ENCODE measurements around the gene KLF17.

Gene KLF17

DNA sequence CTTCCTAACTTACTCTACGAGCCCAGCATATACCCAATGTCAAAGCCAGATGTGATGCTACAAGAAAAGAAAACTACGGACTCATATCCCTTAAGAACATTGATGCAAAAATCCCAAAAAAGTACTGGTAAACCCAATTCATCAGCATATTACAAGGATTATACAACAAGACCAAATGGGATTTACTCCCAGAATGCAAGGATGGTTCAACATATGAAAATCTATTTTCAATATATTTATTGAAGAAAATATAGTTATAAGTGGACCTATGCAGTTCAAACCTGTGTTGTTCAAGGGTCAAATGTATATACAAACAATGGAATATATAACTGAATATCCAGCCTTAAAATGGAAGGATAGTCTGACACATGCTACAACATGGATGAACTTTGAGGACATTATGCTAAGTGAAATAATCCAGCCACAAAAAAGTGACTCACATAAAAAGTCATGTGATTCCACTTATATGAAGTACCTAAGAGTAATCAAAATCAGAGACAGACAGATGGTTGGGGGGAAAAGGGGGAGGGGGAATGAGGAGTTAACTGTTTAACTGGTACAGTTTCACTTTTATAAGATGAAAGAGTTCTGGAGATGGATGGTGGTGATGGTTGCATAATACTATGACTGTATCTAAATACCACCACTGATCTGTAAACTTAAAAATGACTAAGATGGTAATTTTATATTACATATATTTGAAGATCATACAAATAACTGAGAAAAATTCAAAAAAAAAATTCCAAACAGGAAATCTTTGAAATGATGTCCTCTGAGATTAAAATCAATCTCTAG, 26.5 kb downstream of the KLF17 start:
- no peak overlapping the region for H3K18ac ChIP-seq (ENCODE audit: low read length)
- H3K4me3 ChIP-seq (ENCODE audit: low read depth, low read length): no peak overlapping the region
- H4K8ac ChIP-seq (ENCODE audit: low read depth, low read length): no peak overlapping the region
- H2AFZ ChIP-seq (ENCODE audit: insufficient read depth, low read length, poor library complexity): no peak overlapping the region
- H3K14ac ChIP-seq (ENCODE audit: low read length): no peak overlapping the region
- no peak overlapping the region for H3K27ac ChIP-seq (ENCODE audit: low read depth, low read length)
- no peak overlapping the region for H2BK120ac ChIP-seq (ENCODE audit: insufficient read depth, low read length, poor library complexity)
- H2BK5ac ChIP-seq (ENCODE audit: low read depth, low read length, poor library complexity): no peak overlapping the region
- H3K79me2 ChIP-seq (ENCODE audit: control insufficient read depth, insufficient read depth, low read length, poor library complexity): no peaks in the 10 kb centered on the region
- no peaks in the 10 kb centered on the region for H3K79me1 ChIP-seq (ENCODE audit: low read length)
- no peak overlapping the region for H2BK12ac ChIP-seq (ENCODE audit: low read length)
- H3K4me1 ChIP-seq (ENCODE audit: control insufficient read depth in 1 of 2, insufficient read depth in 2 of 2, low read length in 2 of 2): no peaks in the 10 kb centered on the region
- H3K9ac ChIP-seq (ENCODE audit: low read length): no peak overlapping the region
- H4K91ac ChIP-seq (ENCODE audit: low read depth, low read length): no peak overlapping the region
- H2AK5ac ChIP-seq (ENCODE audit: low read length): no peak overlapping the region
- H3K4ac ChIP-seq (ENCODE audit: low read depth, low read length): no peak overlapping the region
- no CpG with 5 or more reads among the region's 2 CpGs for WGBS (ENCODE audit: extremely low coverage, insufficient coverage, insufficient read length)
- H4K12ac ChIP-seq (ENCODE audit: low read depth, low read length): no peak overlapping the region
- H3K27me3 ChIP-seq (ENCODE audit: insufficient read depth, low read length): no peaks in the 10 kb centered on the region
- H3K23ac ChIP-seq (ENCODE audit: low read length): no peak overlapping the region
- no peak for DNase-seq
- no peak overlapping the region for H3K4me2 ChIP-seq (ENCODE audit: low read length)
- peaks cover 2% of the 10 kb centered on the region for H3K9me3 ChIP-seq (ENCODE audit: insufficient read depth, low read depth, low read length)
- no peaks in the 10 kb centered on the region for H3K36me3 ChIP-seq (ENCODE audit: control insufficient read depth in 1 of 2, insufficient read depth in 2 of 2, low read length in 2 of 2)

DNA sequence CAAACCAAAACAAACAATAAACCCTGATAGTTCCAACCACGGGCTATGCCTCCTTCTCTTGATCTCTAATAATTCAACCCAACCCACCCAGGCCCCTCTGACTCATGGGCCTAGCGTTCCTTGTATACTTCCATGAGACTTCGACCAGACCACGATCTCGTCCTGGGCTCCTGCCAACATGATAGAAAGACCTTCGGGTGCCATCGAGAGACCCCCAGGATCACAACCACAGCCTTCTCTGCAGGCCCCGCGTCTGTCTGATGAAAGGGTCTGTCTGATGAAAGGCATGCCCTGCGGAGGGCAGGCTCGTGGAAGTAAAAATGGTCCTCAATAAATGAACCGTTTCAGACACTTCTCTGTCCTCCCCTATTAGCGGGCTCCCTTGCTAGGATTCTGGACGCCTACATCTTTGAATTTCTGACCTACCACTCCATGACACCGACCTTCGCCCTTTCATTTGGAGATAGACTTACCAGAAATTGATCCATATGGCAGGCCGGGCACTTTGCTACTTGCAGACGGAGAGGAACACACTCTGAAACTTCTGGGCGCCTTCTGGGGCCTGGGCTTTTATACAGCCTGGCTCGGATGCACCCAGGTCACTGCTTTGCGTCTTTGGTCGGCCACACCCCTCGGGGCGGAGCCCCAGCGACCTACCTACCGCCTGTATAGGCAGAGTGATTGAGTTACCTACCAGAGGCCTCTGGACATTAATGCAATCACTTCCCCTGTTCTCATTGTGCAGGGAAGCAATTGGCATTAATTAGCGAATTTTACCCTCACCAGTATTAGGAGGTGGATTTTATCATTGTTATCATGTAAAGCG, 28.1 kb downstream of the KLF17 start:
- Histone ChIP-seq H4K12ac (ENCODE audit: low read depth, low read length) (no peak overlapping the region), H3K27ac (ENCODE audit: low read depth, low read length) (no peak overlapping the region), H3K9ac (ENCODE audit: low read length) (no peak overlapping the region), H3K79me1 (ENCODE audit: low read length) (no peaks in the 10 kb centered on the region), H3K4ac (ENCODE audit: low read depth, low read length) (no peak overlapping the region), H4K8ac (ENCODE audit: low read depth, low read length) (no peak overlapping the region), H3K9me3 (ENCODE audit: insufficient read depth, low read depth, low read length) (no peaks in the 10 kb centered on the region), H3K14ac (ENCODE audit: low read length) (no peak overlapping the region), H4K91ac (ENCODE audit: low read depth, low read length) (no peak overlapping the region), H2AFZ (ENCODE audit: insufficient read depth, low read length, poor library complexity) (no peak overlapping the region), H3K79me2 (ENCODE audit: control insufficient read depth, insufficient read depth, low read length, poor library complexity) (no peaks in the 10 kb centered on the region), H3K4me1 (ENCODE audit: control insufficient read depth in 1 of 2, insufficient read depth in 2 of 2, low read length in 2 of 2) (no peaks in the 10 kb centered on the region), H2BK12ac (ENCODE audit: low read length) (no peak overlapping the region), H3K27me3 (ENCODE audit: insufficient read depth, low read length) (no peaks in the 10 kb centered on the region), H3K4me2 (ENCODE audit: low read length) (no peak overlapping the region), H3K4me3 (ENCODE audit: low read depth, low read length) (no peak overlapping the region), H2AK5ac (ENCODE audit: low read length) (no peak overlapping the region), H3K23ac (ENCODE audit: low read length) (no peak overlapping the region), H3K18ac (ENCODE audit: low read length) (no peak overlapping the region), H3K36me3 (ENCODE audit: control insufficient read depth in 1 of 2, insufficient read depth in 2 of 2, low read length in 2 of 2) (no peaks in the 10 kb centered on the region), H2BK5ac (ENCODE audit: low read depth, low read length, poor library complexity) (no peak overlapping the region), H2BK120ac (ENCODE audit: insufficient read depth, low read length, poor library complexity) (no peak overlapping the region)
- 100% methylated on average over 1 of the region's 28 CpGs for WGBS (ENCODE audit: extremely low coverage, insufficient coverage, insufficient read length)
- DNase-seq: no peak

DNA sequence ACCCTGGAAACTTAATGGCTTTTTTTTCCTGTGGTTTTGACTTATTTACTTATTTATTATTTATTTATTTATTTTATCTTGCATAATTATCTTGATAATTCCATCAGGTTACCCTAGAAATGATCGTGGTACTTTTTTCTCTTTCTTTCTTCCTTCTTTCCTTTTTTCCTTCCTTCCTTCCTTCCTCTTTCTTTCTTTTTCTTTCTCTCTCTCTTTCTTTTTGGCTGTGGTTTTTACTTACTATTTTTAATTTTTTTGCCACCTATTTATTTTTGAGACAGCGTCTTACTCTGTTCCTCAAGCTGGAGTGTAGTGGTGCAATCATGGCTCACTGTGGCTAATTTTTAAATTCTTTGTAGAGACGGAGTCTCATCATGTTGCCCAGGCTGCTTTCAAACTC, 29.0 kb downstream of the KLF17 start:
- no peaks in the 10 kb centered on the region for H3K79me2 ChIP-seq (ENCODE audit: control insufficient read depth, insufficient read depth, low read length, poor library complexity)
- H3K4me1 ChIP-seq (ENCODE audit: control insufficient read depth in 1 of 2, insufficient read depth in 2 of 2, low read length in 2 of 2): no peaks in the 10 kb centered on the region
- DNase-seq: no peak
- no peak overlapping the region for H3K9ac ChIP-seq (ENCODE audit: low read length)
- H3K9me3 ChIP-seq (ENCODE audit: insufficient read depth, low read depth, low read length): no peaks in the 10 kb centered on the region
- H4K91ac ChIP-seq (ENCODE audit: low read depth, low read length): no peak overlapping the region
- WGBS (ENCODE audit: extremely low coverage, insufficient coverage, insufficient read length): no CpG with 5 or more reads among the region's 3 CpGs
- no peak overlapping the region for H3K18ac ChIP-seq (ENCODE audit: low read length)
- H3K4me3 ChIP-seq (ENCODE audit: low read depth, low read length): no peak overlapping the region
- no peak overlapping the region for H2BK5ac ChIP-seq (ENCODE audit: low read depth, low read length, poor library complexity)
- no peak overlapping the region for H2AK5ac ChIP-seq (ENCODE audit: low read length)
- no peak overlapping the region for H2AFZ ChIP-seq (ENCODE audit: insufficient read depth, low read length, poor library complexity)
- no peaks in the 10 kb centered on the region for H3K79me1 ChIP-seq (ENCODE audit: low read length)
- no peak overlapping the region for H2BK120ac ChIP-seq (ENCODE audit: insufficient read depth, low read length, poor library complexity)
- no peak overlapping the region for H2BK12ac ChIP-seq (ENCODE audit: low read length)
- H3K36me3 ChIP-seq (ENCODE audit: control insufficient read depth in 1 of 2, insufficient read depth in 2 of 2, low read length in 2 of 2): no peaks in the 10 kb centered on the region
- no peak overlapping the region for H3K14ac ChIP-seq (ENCODE audit: low read length)
- no peak overlapping the region for H3K4me2 ChIP-seq (ENCODE audit: low read length)
- no peak overlapping the region for H3K27ac ChIP-seq (ENCODE audit: low read depth, low read length)
- no peaks in the 10 kb centered on the region for H3K27me3 ChIP-seq (ENCODE audit: insufficient read depth, low read length)
- H4K8ac ChIP-seq (ENCODE audit: low read depth, low read length): no peak overlapping the region
- H3K4ac ChIP-seq (ENCODE audit: low read depth, low read length): no peak overlapping the region
- H3K23ac ChIP-seq (ENCODE audit: low read length): no peak overlapping the region
- no peak overlapping the region for H4K12ac ChIP-seq (ENCODE audit: low read depth, low read length)

DNA sequence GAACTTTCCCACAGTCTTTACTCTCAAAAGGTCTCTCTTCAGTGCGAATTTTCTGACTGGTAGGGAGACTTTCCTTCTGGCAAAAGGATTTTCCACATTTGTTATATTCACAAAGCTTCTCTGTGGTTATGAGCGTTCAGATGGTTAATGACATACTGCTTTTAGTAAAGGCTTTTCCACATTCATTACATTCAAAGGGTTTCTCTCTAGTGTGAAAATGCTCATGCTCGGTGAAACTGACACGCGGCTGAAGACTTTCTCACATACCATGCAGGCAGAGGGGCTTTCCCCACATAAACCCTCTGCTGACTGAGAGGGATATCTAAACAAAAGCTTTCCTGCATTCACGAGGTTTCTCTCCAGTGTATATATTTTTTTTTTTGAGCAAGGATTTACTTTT, 32.7 kb downstream of the KLF17 start:
- H3K18ac ChIP-seq (ENCODE audit: low read length): no peak overlapping the region
- no peak overlapping the region for H2BK12ac ChIP-seq (ENCODE audit: low read length)
- H3K79me1 ChIP-seq (ENCODE audit: low read length): no peaks in the 10 kb centered on the region
- no peak overlapping the region for H3K4ac ChIP-seq (ENCODE audit: low read depth, low read length)
- H3K27me3 ChIP-seq (ENCODE audit: insufficient read depth, low read length): no peaks in the 10 kb centered on the region
- no peak overlapping the region for H4K8ac ChIP-seq (ENCODE audit: low read depth, low read length)
- H3K36me3 ChIP-seq (ENCODE audit: control insufficient read depth in 1 of 2, insufficient read depth in 2 of 2, low read length in 2 of 2): no peaks in the 10 kb centered on the region
- H3K14ac ChIP-seq (ENCODE audit: low read length): no peak overlapping the region
- no peak overlapping the region for H3K9ac ChIP-seq (ENCODE audit: low read length)
- no peak overlapping the region for H2AFZ ChIP-seq (ENCODE audit: insufficient read depth, low read length, poor library complexity)
- no peak overlapping the region for H2AK5ac ChIP-seq (ENCODE audit: low read length)
- H4K91ac ChIP-seq (ENCODE audit: low read depth, low read length): no peak overlapping the region
- no peak overlapping the region for H4K12ac ChIP-seq (ENCODE audit: low read depth, low read length)
- no peak overlapping the region for H2BK120ac ChIP-seq (ENCODE audit: insufficient read depth, low read length, poor library complexity)
- no peaks in the 10 kb centered on the region for H3K79me2 ChIP-seq (ENCODE audit: control insufficient read depth, insufficient read depth, low read length, poor library complexity)
- H3K4me3 ChIP-seq (ENCODE audit: low read depth, low read length): no peak overlapping the region
- H3K4me2 ChIP-seq (ENCODE audit: low read length): no peak overlapping the region
- H2BK5ac ChIP-seq (ENCODE audit: low read depth, low read length, poor library complexity): no peak overlapping the region
- H3K9me3 ChIP-seq (ENCODE audit: insufficient read depth, low read depth, low read length): no peaks in the 10 kb centered on the region
- no peak overlapping the region for H3K27ac ChIP-seq (ENCODE audit: low read depth, low read length)
- H3K4me1 ChIP-seq (ENCODE audit: control insufficient read depth in 1 of 2, insufficient read depth in 2 of 2, low read length in 2 of 2): no peaks in the 10 kb centered on the region
- H3K23ac ChIP-seq (ENCODE audit: low read length): no peak overlapping the region
- no peak for DNase-seq
- WGBS (ENCODE audit: extremely low coverage, insufficient coverage, insufficient read length): no CpG with 5 or more reads among the region's 6 CpGs

Data from trophoblast cell (in vitro differentiated cells and primary cell).